GM10248 (cell line): ENCODE results near the gene CPNE5.

Experiments
- CTCF ChIA-PET: fragments of 300-600 bp; sonication (Branson Sonifier 250); formaldehyde crosslinking; extraction: SDS; loops from one replicate; lab custom pipeline; 2021; ENCODE audit warnings: antibody characterized with exemption; lab: Yijun Ruan, JAX
- POLR2A ChIA-PET: fragments of 350-650 bp; sonication (Branson Sonifier 250); formaldehyde crosslinking; extraction: SDS; loops from one replicate; lab custom pipeline; 2020; ENCODE audit warnings: antibody characterized with exemption; lab: Yijun Ruan, JAX
- DNase-seq: peaks from one replicate; pipeline ENCODE4 v3.0.0; 2012; ENCODE audit errors: extremely low spot score
- CTCF ChIP-seq: IDR thresholded peaks from 2 replicates; pipeline ENCODE4 v1.5.1; 2012; ENCODE audit warnings: mild to moderate bottlenecking, low read depth; ENCODE audit errors: extremely low read depth, missing control alignments, control extremely low read depth

CPNE5 gene

DNA sequence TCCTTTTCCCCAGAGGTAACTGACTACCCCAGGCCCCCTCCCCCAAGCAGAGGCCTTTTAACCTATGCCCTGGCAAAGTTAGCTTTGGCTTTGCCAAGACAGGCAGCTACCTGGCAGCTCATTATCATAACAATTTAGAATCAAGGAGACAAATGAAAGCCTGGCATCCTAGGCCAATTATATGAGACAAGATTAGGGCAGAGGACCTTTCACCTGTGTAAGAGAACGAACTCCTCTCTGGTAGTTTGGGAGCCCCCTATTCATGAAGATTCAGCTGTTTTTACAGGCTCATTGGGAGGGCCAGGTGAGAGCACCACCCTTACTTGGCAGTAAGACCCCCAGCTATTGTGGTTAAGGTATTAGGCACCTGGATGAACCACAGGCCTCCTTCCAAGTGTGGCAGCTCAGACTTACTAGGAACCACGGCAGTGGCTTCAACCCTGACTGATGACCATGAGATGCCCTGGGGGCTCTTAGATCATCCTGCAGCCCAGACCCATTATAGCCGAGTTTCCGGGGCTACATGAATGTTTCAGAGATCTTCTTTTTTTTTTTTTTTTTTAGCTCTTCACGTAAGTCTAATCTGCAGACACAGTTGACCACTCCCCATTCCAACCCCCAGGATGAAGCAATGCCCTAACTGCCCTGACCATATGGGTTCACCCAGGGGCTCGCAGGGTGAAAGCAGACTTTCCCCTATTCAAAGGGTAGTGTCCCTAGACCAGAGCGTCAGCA, 85.4 kb downstream of the CPNE5 start:
- ChIA-PET POLR2A (interaction anchor here (0.6 to 1.7 kb wide), 3 partner anchors 47 to 502 kb away, joined by 3 read pairs; partner anchors contain the start of gene CDKN1A), CTCF (interaction anchor here (0.8 to 25.8 kb wide), 8 partner anchors 19 to 144 kb away, joined by 3 to 596 read pairs (median 6); no protein-coding TSS in a partner anchor)
- DNase-seq: no peak
- TF ChIP-seq CTCF: no peak

GRCh38 chr6:36752886-36753506, 86.2 kb downstream of the CPNE5 start:
- no peak for TF ChIP-seq CTCF
- ChIA-PET CTCF (interaction anchor here (1.4 to 25.8 kb wide), 4 partner anchors 24 to 138 kb away, joined by 3 to 596 read pairs (median 15); no protein-coding TSS in a partner anchor), POLR2A (no interaction called here)
- DNase-seq: no peak

DNA sequence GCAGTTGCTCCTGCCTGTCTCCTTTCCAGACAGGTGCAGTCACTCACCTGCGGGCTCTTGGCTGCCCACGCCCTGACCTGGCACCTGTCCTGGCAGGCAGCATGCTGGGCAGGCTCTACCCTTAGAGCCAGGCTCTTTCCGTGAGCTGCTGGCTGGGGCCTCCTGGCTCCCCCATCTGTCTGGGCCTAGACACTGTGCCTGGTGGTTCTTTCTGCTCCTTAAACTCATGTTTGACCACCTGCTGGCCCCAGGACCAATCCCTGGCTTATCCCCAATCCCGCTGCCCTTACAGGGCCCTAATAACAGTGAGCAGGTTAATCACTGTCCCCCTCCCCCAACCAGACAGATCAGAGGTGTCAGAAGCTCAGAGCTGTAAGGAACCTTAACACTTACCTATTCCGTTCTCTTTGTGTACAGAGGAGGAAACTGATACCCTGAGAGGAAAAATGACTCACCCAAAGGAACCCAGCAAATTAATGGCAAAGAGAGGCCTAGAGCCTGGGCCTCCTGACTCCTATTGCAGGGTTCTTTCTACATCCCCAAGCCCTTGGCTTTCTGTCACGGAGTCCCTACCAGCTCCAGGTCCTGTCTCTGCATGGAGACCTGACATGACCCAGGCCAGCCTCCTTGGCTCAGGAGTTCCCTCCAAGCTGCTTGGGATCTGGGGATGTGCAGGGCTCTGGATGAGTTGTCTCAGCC, 86.9 kb downstream of the CPNE5 start:
- no peak for DNase-seq
- ChIA-PET CTCF (interaction anchor here (1.2 to 25.8 kb wide), 5 partner anchors 7 to 99 kb away, joined by 4 to 596 read pairs (median 8); no protein-coding TSS in a partner anchor), POLR2A (no interaction called here)
- no peak for TF ChIP-seq CTCF

DNA sequence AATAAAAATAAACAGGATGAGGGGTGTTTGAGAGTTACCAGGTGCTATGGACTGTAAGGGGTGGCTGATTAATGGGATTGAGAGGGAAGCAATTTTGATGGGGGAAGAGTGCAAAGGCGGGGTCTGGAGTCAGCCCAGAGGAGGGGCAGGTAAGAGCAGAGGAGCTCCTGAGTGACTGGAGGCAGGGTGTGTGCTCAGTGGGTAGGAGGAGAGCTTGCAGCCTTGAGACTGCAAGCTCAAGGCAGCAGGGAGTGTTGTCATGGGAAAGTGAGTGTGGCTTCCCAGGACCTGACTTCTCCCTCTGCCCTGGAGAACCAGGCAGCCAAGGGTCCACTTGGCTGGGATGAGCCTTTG, 87.4 kb downstream of the CPNE5 start:
- ChIA-PET POLR2A (no interaction called here), CTCF (interaction anchor here (1.2 to 25.8 kb wide), 5 partner anchors 7 to 99 kb away, joined by 4 to 596 read pairs (median 8); no protein-coding TSS in a partner anchor)
- no peak for DNase-seq
- no peak for TF ChIP-seq CTCF

GRCh38 chr6:36751091-36751490, 88.2 kb downstream of the CPNE5 start:
- no peak for TF ChIP-seq CTCF
- ChIA-PET POLR2A (no interaction called here), CTCF (interaction anchor here (0.9 to 25.8 kb wide), 5 partner anchors 8 to 123 kb away, joined by 3 to 596 read pairs (median 4); no protein-coding TSS in a partner anchor)
- no peak for DNase-seq
